Measurements from ENCODE around the gene AMBP. TPM values are rescaled to one million over a fixed set of nuclear protein-coding genes. Genes with fewer than 3 reads are reported as not detected.

Gene AMBP
- not detected for polyA plus RNA-seq (2013, experiment 1 of 2; ENCODE audit: insufficient read length)
- polyA plus RNA-seq (2013, experiment 2 of 2; ENCODE audit: insufficient read length): not detected

DNA sequence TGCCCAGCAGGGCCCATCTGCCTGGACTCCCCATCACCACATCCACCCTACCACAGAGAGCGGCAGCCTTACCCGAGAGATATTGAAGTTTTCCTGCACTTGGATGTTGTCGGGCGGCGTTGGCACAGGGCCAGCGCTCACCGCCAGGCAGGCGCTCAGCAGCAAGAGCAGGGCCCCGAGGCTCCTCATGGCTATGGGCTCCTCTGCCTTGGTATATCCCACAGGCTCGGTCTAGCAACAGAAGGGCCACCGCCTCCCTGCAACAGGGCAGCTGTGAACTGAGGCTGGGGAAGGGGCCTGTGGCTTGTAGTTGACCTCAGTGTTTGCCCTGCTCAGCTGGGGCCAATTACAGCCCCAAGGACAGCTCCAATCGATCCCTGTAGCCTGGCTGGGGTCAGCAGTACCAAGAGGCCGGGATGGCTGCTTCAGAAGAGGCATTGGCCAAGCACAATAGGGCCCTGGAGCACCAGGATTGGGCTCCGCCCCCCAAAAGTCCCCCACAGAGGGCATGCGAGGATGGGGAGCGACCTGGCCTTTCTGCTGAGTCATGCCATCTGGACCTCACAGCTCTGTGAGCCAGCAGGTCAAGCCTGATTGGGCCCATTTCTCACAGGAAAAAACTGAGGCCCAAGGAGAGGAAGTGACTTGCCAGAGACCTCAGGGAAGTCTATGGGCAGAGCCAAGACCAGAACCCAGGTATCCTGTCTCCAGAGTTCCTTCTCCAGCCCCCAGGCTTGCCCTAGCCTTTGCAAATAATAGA is at the start of gene AMBP:
Gene AMBP (minus strand): TSS at position 280 of the 760 bp plus-strand sequence. CDS start 91 bp downstream, at position 189.
- DNase-seq: no peak

DNA sequence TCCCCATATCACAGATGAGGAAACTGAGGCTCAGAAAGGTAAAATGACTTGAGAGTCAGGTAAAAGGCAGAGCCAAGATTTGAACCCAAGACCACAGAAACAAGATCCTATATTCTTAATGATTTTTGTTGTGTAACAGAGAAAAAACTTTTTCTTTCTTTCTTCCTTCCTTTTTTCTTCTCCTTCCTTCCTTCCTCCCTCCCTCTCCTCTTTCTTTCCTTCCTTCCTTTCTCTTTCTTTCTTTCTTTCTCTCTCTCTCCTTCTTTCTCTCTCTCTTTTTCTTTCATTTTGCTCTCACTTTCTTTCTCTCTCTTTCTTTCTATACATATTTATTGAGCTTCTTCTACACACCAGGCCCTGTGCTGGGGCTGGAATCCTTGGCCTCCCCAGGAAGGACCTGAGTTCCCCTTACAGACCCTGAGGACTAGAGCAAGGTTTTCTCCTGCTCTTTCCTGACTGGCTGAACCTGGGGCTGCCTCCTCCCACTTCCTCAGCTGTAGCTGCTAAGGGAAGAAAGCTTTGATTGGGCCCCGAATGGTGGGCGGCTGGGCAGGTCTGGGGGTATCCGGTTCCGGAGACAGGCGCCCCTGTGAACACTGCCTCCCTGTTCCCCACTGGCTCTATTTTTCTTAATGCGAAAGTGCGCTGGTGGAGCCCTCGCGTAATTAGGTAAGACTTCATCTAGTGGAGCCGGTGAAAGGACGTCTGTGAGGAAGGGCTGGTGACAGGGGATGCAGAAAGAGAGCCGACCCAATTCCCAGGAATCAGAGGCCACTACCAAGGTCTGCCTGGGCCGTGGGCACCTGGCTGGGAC is 48.4 kb upstream of the AMBP start:
- no peak for DNase-seq

DNA sequence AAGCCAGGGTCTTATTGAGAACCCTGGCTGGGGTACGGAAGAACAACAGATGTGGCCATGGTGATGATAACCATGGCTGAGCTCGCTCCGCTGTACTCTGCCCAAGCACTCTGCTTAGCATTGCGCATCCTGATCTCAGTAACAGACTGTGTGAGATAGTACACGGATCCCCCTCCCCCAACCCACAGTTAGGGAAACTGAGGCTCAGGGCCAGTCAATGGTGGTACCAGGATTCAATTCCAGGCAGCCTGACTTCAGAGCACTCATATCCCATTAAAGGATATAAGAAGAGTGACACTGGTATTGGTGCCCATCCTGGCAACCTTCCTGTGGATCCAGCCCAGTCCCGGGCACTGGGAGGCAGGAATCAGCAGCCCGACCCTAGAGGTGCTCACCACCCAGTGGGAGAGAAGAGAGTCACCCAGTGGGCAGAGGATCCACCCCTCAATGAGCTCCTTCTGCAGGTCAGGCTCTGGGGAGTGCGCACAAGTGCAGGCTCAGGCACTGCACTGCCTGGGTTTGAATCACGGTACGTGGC is 47.4 kb upstream of the AMBP start:
- no peak for DNase-seq

DNA sequence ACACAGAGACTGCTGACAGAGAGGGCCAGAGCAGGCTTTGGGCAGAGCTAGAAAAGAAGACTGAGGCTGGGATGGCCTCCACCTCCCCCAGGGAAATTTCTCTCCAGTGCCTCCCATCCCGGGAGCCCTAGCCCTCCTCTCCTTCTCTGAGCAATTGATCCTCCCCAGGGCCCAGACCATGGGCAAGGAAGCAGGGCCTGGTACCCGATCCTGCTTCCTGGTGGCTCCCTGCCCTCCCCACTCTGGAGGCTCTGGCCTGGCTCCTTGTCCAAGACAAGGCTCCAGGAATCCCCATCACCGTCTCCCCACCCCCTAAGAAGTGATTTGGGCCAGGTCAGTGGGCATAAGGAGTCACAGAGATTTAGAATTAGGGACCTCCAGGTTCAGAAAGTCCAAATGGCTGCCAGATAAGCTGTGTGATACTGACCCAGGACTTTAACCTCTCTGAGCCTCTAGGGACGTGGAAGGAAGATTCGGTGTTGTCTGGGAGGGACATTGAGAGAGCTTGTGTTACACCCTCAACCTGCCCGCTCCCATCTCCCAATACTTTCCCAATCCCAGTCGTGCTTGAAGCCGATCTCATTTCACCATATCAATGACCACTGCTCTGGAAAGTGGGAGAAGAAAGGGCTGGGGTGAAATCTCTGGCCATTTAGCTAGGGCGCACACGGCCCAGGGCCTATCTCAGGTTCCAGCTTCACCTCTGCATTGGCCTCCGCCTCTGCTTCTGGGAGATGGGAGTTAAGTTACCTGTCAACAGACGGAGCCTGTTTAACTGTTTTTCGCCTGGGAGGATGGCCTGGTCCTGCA is 46.8 kb upstream of the AMBP start:
- DNase-seq: no peak

DNA sequence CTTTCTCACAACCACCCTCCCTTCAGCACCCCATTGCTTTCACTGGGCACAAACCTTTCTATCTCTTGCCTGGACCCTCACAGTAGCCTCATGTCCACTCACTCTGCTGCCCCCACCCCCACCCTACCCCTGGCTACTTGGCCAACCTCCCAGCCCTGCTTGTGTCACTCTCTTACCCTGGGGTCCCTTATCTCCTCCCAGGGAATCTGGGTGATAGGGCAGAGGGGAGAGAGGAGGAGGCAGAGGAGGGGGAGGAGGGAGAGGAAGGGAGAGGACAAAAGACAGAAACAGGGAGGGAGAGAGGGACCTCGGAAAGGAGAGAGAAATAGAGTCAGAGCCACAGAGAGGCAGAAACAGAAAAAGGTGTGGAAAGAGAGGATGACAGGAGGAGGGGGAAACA is 46.0 kb upstream of the AMBP start:
- DNase-seq: no peak

DNA sequence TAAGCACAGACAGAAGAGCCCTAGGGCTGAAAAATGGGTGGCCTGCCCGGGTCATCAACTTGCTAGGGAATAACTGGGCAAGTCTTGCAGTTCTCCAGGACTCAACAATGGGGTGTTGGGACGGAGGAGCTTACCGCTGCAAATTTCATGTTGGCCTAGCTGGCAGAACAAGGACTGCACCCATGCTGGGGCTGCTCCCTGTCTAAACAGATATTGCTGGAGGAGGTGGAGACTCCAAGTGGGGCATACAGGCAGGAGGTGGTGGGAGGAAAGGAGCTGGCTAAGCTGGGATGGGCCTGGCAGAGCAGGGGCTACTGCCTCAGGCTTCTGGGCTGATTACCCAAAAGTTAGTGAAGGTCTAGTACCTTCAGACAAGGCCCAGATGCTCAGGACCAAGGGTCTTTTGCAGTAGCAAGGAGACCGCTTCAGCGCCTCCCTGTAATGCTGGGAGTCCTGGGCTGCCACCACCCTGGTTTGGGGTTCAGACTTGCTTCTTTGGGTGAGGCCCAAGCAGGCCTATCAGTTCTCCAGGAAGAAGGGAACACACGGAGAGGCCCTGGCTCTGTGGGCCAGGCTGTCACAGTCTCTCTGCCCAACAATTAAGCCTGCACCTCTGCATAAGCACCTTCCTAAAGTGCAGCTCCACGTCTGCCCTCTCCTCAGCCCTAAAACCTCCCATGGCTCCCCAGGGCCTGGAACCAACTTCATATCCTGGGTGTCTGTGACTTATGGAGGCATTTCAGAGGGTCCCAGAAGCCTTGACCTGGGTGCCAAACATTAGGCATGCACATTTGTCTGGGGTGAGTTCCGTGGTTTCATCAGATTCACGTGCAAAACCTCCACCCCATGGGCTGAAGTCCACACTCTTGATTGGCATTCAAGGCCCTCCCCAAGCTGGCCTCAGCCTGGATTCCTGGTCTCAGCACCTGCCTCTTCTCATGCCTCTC is 45.2 kb upstream of the AMBP start:
- DNase-seq: no peak

DNA sequence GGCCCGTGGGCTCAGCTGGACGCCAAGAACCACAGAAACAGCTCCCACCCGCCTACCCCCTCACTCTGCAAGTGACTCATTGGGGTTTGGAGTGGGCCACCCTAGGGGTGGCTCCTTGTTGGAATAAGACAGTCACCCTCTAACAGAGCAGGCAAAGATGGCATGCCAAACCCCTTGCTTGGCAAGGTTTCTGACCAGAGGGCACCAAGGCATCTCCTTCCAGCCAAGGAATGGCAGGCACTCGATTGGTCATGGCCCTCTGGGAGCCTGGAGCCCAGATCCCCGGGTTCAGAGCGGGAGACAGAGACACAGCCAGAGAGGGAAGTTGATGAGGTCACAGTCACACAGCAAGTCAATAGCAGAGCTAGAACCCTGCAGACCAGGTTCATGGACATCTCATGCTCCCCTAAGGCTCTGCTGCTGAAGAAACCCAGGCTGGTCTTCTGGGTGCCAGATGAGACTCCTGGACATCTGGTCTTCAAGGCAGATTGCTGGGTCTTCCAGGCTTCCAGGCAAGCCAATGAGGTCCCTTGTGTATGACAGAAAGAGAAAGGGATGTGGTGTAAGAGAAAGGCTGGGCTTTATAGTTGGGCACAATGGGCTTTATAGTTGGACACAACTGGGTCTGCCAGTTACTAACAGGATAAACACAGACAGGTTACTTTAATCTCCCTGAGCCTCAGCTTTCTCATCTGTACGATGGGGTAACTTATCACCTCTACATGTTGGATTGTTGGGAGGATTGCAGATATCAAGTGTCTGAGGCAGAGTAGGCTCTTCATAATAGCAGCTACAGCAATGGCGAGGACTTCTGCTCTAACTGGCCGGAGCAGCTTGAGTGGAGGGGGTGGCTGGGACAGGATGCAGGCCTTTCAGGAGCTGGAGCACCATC is 44.3 kb upstream of the AMBP start:
- no peak for DNase-seq

DNA sequence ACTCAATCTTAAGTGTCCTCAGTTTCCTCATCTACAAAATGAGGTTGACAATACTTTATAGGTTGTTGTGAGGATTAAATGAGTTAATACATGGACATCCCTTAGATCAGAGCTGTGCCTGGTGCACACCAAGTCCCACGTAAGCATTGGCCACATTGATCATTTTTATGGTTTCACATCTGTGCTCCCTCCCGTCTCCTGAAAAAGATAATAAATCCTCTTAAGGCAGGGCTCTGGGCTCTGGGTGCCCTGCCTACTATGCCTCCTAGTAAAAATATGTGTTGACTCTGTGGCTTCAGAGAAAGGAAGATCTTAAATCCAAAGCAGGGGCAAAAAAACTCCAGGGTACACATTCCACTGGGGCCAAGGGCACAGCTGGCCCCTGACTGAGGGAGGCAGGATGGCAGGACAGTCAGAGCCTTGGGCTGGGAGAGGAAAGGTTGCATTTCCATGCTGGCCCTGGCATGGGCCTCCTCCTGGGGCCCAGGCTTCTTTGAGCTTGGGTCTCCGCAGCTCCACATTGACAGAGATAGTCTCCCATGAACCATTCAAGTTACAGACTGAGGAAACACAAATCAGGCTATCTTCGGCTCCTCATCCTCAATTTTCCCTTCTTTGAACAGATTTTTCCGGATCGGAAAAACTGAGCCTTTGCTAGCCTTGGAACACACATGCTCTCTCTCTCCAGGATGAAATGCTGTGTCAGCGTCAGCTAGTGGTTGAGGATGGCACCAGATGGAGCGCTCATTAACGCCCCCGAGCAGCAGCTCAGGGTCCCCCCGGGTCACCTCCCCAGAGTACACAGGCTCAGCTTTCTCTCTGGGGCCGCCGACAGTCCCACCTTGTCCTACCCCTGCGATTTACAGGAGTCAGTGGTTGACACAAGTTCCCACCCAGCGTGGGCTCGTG is 43.4 kb upstream of the AMBP start:
- no peak for DNase-seq

DNA sequence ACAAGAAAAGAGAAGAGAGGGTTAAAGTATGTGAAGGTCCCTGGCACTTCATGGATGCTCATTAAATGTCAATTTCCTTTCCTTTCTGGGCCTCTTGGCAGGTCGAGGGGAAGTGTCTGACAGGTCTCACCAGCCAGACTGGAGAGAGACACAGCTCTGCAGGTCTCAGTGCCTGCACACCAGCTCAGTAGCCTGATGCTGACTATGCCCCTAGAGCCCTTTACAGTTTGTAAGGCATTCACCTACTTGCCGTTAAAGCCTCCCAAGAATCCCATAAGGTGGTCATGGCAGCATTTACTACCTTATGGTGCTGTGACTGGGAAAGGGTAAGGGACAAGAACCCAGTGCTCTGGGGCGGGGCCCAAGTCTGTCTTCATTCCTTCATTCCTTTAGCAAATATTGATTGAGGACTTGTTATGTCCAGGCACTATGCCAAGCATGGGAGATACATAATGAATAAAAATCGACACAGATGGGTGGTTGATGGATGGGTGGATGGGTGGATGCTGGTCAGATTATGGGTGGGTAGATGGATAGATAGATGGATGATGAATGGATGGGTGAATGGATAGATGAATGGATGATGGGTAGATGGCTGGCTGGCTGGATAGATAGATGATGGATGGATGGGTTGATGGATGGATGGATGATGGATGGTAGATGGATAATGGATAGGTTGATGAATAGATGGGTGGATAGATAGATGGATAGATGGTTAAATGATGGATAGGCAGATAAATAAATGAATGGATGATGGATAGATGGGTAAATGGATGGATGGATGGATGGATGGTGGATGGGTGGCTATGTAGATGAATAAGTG is 42.3 kb upstream of the AMBP start:
- DNase-seq: no peak

DNA sequence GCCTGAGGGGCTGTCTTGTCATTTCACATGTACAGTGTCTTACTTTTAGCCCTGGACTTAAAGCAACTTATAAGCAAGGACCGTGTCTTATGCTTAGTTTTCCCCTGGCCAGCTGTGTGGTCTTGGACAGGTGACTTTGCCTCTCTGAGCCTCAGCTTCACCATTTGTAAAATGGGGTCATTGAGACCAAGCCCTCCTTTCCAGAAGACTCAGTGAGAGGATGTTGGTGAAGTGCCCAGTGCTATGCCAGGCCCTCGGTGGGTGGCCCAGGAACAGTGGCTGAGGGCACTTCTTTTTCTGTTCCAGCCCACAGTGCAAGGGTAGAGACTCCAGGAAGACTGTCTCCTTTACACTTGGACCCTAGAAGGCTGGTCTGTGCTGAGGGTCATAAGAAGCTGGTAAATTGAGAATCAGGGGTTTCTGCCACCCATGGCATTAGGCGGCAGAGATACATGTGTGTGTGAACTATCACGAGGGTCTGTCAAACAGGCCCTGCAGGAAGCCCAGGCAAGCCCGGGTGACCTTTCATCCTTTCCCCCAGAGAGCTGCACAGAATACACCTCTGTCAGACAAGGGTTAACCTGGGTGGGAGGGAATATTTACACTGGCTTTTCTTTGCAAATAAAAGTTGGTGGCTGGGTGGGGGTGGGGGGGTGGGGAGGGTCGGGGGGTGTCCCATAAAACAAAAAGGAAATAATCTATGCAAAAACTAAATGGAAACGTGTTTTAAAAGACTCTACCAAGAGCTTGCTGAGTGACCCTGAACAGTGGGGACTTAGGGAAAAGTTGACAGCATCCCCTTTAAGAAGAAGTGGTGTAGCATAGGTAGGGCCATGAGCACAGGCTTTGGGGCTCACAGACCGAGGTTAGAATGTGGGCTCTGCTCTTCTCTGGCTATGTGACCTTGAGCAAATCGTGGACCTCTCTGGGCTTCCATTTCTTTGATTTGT is 41.4 kb upstream of the AMBP start:
- DNase-seq: no peak

DNA sequence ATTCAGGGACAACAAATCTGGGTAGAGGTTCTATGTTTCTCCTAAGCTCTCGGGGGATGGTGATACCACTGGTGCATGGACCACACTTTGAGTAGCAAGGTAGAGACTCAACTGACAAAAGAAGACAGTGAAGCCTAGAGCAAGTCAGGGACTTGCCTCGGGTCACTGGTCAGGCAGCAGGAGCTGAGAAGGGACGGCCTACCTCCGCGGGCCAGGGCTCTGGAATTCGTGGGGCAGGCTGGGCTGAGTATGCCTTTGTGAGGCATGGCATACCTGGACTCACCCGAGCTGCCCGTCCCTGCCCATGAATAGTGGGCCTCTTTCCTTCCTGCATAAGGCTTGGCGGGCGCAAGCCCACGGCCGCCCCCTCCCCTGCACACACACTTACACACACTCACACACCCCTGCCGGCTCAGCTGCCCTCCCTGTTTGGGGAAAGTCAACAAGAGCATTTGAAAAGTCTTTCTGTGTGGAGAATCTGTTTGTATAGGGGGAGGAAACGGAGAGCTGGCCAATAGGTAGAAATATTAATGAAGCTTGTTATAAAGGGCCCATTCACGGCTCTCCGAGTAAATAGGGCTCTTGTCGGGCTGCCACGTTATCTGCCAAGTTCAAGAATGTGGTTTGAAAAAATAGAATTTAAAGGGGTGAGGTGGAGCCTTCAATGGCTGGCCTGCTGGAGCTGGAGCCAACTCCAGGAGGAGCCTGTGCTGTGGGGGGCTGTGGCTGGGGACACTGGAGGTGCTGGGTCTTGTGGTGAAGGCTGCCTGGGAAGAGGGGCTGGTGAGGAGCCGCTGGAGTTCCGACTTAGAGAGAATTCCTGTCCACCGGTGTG is 40.1 kb upstream of the AMBP start:
- DNase-seq: no peak

DNA sequence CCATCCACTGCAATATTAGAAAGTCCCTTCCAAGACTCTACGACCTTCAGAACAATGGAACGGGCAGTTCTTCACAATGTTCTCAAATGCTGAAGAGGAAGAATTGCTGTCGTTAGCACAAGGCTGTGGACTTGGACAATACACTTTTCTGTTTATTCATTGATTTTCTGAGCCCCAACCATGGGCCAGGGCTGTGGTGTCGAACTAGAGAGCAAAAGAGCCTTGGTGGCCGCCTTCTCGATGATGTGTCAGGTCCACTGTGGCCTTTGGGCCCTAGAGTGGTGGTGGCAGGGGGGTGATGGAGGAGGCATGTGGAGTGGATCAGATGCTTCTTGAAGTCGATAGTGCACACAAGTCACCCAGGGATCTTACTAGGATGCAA is 39.5 kb upstream of the AMBP start:
- DNase-seq: no peak

DNA sequence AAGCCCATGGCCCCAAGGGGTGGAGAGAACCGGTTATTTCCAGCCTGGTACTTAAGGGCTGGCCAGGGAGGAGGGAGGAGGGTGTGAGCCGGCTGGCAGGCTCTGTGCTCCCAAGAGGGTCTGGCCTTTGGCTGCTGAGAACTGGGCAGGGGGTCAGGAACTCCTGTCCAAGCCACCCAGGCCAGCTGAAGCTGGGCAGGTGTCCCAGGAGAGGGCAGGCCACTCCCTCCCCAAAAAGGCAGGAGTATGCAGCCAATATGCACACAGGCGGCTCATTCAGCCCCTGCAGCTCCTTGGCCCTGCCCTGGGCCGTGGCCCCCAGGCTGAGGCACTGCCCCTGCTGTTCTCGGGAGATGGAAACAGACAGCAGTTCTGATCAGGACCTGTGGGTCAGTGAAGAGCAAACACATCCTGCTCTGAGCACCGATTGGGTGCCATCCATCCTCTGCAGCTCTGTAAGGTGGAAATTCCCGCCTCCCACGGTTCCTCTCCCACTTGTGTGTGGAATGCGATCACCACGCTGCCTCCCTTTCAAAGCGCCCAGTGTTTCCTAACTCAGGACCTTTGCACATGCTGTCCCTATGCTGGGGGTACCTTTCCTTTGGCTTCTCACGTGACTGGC is 38.1 kb upstream of the AMBP start:
- no peak for DNase-seq

DNA sequence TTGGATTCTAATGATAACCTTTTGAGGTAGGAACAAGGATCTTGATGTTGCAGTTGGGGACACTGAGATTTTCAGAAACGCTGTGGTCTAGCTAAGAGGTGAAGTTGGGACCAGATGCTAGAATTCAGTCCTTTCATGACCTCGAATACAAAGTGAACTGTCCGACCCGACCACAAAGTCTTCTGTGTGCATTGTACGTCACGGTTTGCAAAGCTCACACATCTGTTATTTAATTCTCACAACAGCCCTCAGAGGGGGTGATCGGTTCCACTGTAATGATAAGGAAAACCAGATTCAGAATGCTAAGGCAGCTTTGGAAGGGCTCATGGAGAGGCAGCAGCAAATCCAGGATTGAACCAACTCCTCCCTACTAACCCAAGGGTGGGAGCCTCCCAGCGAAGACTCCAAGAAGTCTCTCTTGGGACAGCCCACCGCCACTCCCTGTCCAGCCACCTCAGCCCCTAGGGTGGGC is 37.6 kb upstream of the AMBP start:
- no peak for DNase-seq

DNA sequence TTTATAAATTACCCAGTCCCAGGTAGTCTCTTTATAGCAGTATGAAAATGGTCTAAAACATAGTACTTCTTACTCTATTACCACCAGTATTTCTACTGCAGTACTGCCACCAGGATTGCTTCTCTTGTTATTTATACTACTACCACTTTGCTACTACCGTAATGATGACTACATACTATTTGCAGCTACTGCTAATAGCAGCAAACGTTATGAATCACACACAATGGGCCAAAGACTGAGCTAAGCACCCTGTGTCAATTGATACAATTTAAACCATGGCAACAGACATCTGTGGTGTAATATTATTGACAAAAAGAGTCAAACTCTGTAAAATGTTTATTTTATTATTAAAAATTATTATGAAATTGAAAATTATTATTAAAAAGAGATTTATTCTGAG is 36.3 kb upstream of the AMBP start:
- DNase-seq: peak; percentile 32

Data from fibroblast of skin of back (primary cell).